ENCODE data around the gene SELENOF.
"Not testable (repeated sequence)": the region's sequence is repeated elsewhere in the genome, so short reads cannot be mapped to it uniquely, and the experiment has no call there.

Gene SELENOF

DNA sequence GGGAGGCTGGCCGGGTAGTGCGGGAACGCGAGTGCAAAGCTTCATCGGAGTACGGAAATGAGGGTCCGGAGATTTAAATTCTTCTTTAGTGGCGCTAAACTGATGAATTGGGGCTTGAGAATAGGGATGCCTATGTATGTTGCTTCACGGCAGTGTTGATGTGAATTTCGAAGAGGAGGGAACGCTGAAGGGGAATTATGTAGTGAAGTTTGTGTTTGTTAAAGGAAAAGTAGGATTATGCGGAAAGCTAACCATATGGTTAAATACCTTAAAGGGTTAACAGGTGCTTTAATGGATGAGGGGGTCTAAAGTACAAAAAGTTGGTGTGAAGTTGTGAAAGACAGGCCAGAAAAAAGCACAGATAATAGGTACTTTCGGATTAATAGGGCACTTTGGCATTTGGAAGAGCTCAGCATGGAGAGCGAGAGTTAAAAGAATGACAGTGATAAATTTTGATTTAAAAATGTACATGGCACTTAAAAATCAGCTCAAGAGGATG is 1.9 kb upstream of the SELENOF start:
- DNase-seq, result no peak

DNA sequence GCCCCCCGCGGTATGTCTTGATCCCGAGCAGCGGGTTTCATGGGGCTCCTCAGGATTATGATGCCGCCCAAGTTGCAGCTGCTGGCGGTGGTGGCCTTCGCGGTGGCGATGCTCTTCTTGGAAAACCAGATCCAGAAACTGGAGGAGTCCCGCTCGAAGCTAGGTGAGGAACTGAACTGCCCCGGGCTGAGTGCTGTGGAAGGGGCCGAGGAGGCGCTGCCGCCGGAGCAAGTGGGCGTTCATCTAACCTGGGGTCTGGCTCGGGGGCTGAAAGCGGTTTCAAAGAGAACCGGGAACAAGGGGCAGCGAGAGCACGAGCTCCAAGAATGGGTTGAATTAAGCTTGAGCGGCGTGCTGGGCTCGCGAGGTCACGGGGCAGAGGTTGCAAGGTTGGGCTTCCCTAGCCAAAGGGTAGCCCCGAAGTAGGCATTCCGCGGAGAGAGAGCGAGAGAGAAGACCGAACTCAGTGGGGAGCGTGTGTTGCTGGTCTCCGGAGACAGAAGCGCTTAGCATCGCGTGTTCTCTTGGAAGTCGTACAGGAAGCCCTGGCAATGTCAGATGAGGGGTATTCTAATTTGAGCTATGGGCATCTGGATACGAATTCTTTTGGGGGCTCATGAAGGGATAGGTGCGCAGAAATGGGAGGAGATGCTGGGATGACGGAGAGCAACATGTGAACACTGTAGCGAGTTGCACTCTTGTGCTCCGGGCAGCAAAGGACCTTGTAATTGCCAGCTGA is 1.2 kb upstream of the SELENOF start:
- peak in 2 of 4 experiments; percentile 27 to 30 for DNase-seq

DNA sequence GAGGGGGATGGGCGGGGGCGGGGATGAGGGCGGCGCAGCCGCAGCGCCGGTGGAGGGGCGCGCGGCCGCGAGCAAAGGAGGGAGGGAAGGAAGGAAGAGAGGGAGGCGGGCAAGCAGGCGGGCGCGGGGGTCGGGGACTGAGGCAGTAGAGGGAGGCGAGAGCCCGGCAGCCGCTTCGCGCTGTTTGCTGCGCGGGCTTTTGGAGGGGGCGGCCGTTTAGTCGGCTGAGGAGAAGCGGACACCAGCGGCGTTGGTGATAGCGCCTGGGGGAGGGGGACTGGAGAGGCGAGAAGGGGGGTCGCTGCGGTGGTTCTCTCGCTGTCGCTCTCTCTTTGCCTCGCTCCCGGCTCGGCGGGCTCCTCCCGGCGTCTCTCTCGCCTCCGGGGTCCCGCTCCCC is 673 bp upstream of the SELENOF start, which contains the start of gene HS2ST1:
HS2ST1 (plus strand) TSS at position 35 of the 397 bp plus-strand sequence.
- DNase-seq, result peak in 1 of 4 experiments; percentile 43

DNA sequence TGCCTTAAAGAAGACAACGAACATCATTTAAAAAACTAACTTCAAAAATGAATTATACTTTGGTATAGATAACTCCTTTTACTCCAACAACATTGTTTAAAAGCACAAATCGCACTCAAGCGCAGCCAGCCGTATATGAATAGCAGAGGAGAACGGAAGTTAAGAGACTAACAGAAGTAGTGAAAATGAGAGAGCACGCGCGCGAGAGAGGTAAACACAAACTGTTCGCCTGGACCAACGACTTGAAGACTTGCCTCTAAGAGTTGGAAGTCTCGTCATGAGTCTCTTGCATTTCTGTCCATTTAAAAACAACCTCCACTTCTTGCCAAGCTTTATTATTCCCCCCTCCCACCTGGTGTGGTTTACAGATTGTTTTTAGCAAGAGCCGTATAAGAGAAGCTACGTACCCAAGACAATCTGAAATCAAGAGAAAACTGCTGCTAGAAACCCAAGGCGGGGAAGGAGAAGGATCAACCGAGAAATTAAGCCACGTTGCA is 479 bp downstream of the SELENOF start:
- DNase-seq, result peak in 1 of 4 experiments; percentile 16

DNA sequence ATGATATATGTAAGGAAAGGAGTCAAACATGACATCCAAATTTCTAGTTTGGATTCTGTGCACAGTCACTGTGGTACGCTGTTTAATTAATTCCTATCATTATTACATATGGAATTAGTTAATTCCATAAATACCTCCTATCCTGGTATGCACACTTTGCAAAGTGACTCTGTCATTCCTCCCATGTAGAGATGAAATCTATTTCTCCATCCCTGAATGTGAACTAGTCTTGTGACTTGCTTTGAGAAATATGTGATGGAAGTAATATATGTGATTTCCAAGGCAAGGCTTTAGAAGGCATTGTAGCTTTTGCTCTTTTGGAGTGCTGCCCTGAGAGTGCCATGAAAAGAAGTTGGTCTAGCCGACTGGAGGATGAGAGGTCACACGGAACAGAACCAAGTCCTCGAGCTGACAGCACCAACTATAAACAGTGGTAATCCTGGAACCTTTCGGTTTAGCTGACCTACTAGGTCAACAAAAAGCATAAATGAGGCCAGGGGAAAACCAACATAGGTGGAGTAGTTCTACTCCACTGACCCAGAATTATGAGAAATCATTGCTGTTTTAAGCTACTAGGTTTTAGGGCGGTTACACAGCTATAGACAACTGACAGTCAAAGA is 1.5 kb downstream of the SELENOF start:
- no peak for DNase-seq

DNA sequence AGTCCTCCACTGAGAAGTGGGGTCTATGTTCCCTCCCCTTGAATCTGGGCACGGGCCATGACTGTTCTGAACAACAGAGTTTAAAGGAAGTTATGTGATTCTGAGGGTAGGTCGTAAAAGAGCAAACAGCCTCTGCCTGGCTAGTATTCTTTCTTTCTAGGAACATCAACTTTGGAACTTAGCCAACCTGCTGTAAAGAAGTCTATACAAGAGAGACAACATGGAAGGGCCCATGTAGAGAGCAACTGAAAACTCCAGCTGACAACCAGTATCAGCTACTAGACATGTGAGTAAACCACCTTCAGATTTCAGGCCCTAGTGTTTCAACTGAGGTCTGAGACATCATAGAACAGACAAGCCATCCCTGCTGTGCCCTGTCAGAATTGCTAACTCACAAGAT is 7.5 kb downstream of the SELENOF start:
- DNase-seq, result no peak

DNA sequence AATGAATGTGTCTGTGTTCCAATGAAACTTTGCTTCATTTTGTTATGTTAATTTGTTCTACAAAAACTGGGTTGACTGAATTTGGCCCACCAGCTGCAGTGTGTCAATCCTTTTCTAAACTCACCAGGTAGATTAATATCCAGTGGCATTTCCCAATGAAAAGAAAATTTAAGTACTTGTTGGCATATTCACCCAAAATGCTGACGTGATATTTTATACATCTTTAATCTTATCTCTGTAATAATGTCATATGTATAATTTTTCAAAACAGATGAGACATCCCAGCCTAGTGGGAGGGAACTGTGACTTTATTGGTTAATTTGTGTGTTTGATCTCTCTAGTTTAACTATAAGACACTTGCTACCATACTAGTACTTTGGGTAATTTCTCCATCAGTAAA is 8.1 kb downstream of the SELENOF start:
- no peak for DNase-seq

DNA sequence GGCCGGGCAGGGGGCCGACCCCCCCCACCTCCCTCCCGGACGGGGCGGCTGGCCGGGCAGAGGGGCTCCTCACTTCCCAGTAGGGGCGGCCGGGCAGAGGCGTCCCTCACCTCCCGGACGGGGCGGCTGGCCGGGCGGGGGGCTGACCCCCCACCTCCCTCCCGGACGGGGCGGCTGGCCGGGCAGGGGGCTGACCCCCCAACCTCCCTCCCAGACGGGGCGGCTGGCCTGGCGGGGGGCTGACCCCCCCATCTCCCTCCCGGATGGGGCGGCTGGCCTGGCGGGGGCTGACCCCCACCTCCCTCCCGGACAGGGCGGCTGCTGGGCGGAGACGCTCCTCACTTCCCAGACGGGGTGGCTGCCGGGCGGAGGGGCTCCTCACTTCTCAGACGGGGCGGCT is 14.5 kb downstream of the SELENOF start:
- DNase-seq, result not testable (repeated sequence)

DNA sequence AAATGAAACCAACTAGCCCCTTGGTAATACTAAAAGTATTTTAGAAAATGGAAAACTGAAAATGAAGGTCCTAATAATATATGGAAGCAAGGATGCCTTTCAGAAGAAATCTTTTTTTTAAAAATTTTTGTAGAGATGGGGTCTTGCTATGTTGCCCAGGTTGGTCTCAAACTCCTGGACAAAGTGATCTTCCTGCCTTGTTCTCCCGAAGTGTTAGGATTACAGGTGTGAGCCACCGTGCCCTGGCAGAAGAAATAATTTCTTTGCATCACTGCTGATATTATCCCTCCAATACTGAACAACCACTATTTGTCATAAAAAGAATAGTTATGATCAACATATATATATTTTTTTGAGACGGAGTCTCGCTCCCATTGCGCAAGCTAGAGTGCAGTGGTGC is 25.6 kb downstream of the SELENOF start:
- no peak for DNase-seq

DNA sequence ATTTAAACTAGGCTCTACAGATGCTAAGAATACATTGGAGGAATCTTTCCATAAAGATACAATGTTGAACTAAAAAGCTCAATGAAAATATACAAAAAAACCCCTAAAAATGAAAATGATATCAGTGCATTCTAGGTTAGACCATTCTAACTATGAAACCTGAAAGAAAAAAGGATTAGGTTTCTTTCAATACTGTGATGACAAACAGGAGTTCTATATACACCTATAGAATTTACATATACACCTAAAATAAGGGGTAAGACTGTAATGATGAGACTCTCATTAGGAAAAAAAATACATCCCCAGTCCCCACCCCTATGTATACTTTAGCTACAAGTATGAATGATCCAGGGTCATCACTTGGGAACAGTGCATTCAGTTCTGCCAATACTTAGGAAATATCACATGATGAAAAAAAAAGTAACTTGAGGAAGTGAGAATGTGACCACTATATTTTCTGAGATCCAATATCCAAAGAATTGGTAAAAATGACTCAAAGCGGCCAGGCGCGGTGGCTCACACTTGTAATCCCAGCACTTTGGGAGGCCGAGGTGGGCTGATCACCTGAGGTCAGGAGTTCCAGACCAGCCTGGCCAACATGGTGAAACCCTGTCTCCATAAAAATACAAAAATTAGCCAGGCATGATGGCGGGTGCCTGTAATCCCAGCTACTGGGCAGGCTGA is 26.3 kb downstream of the SELENOF start:
- no peak for DNase-seq

DNA sequence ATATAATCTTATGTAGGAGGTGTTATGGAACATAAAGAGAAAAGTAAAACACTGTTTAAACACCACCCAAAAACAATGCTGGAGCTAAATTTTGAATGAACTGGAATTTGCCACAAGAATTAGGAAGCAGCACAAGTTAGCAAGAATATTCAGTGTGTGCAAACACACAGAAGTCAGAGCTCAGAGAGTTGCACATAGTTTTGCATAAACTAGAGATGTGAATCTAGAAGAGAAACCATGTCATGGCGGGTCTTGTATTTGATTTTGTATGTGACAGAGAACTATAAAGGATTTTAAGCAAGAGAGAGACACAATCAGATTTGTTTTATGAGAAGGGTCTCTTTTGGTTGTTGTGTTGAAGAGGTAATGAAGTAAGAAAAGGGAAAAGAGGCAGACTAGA is 38.2 kb downstream of the SELENOF start:
- no peak for DNase-seq

DNA sequence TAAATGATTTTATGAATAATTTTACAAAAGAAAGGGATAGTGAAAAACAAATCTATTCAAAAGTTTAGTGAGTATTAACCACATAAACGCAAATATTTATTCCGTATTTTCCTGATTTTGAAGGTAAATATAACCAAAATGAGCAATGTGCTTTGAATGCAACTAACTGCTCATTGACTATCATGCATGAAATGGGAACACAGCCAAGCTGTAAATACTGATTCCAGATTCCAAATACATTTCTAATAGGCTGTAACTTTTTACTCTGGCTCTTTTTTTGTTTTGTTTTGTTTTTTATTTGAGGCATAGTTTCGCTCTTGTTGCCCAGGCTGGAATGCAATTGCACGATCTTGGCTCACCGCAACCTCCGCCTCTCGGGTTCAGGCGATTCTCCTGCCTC is 41.8 kb downstream of the SELENOF start:
- no peak for DNase-seq

DNA sequence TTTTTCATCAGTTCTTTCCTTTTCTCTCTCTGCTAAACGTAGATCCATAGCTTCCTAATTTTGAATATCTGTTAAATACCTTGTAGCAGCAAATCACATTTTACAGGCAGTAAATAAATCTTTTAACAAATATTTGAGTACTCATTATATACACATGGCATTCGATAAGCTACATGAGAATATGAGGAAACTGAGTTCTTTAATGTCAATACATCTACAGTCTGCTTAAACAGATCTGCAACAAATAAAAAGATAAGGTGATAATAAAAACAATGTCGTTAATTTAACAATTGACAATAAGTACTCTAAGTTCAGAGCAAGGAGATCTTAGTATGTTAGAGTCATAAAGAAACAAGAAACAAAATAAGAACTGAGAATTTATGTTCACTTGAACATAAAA is 42.9 kb downstream of the SELENOF start:
- DNase-seq, result no peak

DNA sequence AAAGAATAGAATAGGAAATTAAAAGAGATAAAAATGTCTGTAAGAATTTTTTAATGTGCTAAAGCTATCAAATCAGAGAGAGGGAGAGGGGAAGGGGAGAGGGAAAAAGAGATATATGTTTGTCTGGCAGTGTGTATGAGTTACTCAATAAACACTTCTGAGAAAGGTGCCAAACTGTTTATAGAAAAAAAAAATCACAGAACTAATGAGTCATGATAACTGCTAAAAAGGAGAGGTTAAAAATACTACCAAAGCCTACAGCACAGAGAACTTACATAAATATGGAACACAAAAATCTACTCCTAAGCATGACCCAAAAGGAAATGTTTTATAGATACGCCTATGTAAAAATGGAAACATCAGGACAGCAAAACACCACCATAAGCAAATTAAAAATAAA is 45.4 kb downstream of the SELENOF start:
- DNase-seq, result no peak

DNA sequence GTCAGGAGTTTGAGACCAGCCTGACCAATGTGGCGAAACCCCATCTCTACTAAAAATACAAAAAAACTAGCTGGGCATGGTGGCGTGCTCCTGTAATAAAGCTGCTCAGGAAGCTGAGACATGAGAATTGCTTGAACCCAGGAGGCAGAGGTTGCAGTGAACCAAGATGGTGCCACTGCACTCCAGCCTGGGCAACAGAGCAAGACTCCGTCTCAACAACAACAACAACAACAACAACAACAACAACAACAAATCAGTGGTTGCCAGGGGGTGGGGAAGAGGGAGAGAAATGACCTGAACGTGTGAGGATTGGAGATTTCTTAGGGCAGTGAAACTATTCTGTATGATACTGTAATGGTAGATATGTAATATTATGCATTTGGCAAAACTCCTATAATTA is 46.6 kb downstream of the SELENOF start:
- not testable (repeated sequence) for DNase-seq

DNA sequence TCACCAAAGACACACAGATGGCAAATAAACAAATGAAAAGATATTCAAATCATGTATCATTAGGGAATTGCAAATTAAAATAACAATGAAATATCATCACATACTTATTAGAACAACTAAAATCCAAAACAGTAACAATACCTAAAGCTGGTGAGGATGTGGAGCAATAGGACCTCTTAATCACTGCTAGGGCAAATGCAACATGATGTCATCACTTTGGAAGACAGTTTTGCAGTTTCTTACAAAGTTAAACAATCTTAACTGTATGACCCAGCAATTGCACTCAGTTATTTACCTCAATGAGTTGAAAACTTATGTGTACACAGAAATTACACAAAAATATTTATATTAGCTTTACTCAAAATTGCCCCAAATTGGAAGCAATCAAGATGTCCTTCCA is 47.3 kb downstream of the SELENOF start:
- no peak for DNase-seq

DNA sequence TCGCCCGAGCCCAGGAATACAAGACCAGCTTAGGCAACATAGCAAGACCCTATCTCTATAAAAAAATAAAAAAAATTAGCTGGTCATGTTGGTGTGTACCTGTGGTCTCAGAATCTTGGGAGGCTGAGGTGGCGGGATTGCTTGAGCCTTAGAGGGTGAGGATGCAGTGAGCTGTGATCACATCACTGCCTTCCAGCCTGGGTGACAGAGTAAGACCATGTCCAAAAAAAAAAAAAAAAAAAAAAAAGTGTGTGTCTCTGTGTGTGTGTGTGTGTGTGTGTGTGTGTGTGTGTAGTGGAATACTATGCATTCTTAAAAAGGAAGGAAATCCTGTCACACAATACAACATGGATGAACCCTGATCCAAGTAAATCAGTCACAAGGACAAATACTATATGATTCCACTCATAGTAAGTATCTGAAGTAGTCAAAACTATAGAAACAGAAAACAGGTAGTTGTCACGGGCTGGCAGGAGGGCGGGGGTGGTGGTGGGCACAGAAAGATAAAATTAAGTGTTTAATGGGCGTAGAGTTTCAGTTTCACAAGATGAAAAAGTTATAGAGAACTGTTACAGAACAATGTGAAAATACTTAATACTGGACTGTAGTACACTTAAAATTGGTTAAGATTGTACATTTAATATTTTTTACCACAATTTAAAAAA is 47.8 kb downstream of the SELENOF start:
- DNase-seq, result no peak

DNA sequence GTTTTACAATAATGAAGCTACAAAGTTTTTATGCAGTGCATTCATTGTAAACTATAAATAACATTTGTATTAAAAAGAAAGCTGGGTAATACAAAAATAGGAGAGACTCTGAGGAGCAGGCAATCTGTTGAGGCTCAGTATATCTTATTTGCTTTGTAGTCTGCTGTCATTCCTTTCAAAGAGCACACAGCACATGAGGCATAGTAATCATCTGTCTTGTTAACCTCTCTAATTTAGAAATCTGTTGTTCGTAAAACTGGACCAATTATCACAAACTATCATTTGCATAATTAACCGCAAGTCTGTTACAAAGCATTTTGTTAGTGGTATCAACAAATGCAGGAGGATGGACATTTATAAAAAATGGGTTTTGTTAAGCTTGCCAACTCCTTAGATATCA is 51.0 kb downstream of the SELENOF start:
- DNase-seq, result no peak

DNA sequence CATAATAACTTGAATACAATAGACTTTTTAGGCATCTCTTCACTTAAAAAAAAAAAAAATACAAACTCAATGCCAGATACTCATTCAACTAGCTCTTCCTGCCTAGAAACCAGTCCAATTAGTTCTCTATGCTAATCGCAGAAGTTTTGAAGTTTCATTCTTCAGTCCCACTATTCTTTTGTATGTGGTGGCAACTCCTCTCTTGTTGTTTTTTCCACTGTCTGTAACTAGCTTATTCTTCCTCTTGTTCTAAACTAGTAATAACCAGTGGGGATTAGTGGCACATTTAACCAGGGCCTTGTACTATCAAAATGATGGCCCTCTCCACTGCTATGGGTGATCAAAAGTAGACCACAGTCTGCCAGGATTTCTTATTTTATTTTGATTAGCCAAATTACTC is 52.5 kb downstream of the SELENOF start:
- DNase-seq, result no peak

DNA sequence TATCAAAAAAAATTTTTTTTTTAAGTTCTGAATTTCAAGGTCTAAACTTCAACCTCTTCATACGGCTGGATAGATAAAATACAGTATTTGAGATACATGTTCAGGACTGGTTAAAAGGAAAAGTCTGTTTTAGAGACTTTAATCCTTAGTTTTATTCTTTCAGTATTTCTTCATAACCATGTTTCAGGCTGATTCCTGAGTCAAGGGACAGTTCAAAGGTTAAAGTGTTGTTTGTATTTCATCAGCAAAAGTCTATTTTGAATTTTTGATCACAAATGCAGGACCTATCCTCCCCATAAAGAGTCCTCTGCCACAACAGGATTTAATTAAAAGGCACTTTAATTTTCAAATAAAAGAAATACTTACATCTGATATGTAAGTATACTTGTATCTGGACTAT is 53.5 kb downstream of the SELENOF start:
- DNase-seq, result no peak

DNA sequence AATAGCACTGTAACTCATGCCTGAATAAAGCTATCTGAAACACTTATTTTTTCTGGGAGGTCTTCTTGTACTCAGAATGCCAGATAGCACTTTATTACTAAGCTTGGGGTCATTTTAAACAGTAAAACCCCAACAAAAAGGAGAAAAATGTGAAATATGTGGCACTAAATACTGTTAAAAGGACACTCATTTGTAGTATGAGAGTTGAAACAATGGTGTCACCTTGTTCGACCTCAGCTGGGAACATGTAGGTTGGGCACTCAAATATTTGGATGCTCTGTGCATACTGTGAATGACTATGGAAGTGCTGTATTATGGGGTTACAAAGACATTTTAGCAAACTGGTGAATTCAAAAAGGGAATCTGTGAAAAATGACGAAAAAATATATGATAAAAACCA is 53.9 kb downstream of the SELENOF start:
- DNase-seq, result no peak

DNA sequence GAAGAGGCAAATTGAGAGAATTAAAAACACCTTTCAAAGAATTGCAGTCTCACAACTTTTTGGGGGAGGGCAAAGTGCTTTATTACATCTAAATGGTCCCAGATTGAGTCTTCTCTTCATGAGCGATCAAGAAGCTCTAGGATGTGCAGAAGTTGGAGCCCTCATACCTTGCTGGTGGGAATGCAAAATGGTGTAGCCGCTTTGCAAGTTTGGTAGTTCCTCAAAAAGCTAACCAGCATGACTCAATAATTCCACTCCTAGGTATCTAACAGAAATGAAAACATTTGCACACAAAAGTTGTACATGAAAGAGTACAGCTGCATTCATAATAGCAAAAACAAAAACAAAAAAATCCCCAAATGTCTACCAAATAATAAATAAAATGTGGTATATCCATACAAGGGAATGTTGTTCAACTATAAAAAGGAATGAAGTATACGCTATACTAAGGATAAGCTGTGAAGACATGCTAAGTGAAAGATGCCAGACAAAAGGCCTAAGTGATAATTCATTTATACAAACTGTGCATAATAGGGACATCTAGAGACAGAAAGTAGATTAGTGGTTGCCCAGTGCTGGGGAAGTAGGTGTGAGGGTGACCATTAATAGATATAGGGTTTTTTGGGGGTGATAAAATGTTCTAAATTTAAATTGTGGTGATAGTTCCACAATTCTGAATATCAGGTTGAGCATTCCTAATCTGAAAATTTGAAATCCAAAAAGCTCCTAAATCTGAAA is 55.2 kb downstream of the SELENOF start:
- no peak for DNase-seq

DNA sequence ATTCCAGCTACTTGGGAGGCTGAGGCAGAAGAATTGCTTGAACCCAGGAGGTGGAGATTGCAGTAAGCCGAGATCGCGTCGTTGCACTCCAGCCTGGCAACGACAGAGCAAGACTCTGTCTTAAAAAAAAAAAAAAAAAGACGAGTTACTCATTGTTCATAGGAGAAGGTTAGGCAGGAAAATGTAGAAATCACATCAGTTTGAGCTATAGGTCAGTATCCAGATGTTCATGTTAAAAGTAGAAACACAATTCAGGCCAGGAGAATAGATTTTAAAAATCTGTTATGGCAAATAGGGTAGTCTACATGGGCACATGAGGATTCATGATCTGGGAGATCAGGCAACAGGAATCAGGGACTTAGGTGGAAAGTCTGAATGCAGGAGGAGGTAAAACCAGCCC is 57.7 kb downstream of the SELENOF start:
- no peak for DNase-seq
